Measurements from ENCODE around the gene EED. TPM values are rescaled to one million over a fixed set of nuclear protein-coding genes. Genes with fewer than 3 reads are reported as not detected.
A peak's percentile ranks its signal among the peaks of the same experiment; 100 is the strongest.

EED gene, protein sequence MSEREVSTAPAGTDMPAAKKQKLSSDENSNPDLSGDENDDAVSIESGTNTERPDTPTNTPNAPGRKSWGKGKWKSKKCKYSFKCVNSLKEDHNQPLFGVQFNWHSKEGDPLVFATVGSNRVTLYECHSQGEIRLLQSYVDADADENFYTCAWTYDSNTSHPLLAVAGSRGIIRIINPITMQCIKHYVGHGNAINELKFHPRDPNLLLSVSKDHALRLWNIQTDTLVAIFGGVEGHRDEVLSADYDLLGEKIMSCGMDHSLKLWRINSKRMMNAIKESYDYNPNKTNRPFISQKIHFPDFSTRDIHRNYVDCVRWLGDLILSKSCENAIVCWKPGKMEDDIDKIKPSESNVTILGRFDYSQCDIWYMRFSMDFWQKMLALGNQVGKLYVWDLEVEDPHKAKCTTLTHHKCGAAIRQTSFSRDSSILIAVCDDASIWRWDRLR
- polyA plus RNA-seq (2013, experiment 1 of 2), result 31.1 TPM
- 36.3 TPM for polyA plus RNA-seq (2013, experiment 2 of 2)

DNA sequence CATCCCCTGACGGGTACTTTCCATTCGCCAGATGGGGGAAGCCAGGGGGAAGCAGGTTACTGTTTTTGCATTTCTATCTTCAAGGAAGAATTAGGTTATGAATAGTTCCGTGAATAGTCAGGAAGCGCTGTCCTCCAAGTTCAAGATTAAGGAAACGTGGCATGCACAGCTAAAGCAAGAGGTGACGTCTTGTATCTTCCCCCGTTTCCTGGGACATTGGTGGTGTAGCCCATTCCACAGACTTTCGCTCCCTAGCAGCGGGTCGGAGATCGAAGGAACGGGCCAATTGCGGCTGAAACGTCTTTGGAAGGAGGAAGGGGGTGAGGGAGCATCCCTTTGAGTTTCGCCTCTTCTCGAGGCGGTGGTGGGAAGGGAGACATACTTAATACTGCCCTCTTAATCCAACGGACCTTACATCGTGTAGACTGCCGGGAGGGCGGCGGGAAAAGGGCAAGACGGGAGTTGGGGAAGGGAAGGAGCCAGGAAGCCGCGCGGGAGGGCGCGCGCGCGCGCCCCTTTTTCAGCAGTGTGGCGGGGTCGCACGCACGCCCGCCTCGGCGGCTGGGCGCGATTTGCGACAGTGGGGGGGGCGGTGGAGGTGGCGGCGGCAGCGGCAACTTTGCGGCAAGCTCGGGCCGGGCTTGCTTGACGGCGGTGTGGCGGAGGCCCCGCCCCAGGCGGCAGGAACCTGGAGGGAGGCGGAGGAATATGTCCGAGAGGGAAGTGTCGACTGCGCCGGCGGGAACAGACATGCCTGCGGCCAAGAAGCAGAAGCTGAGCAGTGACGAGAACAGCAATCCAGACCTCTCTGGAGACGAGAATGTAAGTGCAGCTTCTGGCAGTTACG, at the start of gene EED:
TSS of gene EED (plus strand) at position 232 of the 847 bp plus-strand sequence. CDS start at position 709, 477 bp downstream.
- Histone ChIP-seq H3K27ac (ENCODE audit: low read depth, low read length, severe bottlenecking) (peak within 1 kb of the TSS; percentile 100), H3K4me1 (ENCODE audit: control insufficient read depth, insufficient read depth, low read length, poor library complexity, severe bottlenecking) (peaks cover 22% of the 10 kb centered on the region), H3K36me3 (ENCODE audit: control insufficient read depth, insufficient read depth, low read length) (no peaks in the 10 kb centered on the region), H3K9me3 (ENCODE audit: control insufficient read depth, low read length) (no peaks in the 10 kb centered on the region), H3K4me3 (ENCODE audit: extremely low read depth, insufficient read depth, low read length, poor library complexity, severe bottlenecking) (peak within 1 kb of the TSS; percentile 92)
- WGBS, 2 experiments (ENCODE audit: insufficient coverage in 2 of 2), result 0 to 1% methylated on average over 38 to 45 of the region's 64 CpGs

DNA sequence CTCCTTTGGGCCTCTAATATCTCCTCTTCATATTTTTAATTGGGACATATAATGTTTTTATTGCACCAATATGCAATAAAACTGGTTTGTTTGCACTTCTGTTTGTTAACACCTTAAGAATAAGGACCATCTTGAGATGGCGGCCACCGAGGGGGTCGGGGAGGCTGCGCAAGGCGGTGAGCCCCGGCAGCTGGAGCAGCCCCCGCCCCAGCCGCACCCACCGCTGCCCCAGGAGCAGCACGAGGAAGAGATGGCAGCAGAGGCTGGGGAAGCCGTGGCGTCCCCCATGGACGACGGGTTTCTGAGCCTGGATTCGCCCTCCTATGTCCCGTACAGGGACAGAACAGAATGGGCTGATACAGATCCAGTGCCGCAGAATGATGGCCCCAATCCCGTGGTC, 49.6 kb upstream of the EED start:
- H3K36me3 ChIP-seq (ENCODE audit: control insufficient read depth, insufficient read depth, low read length), result no peaks in the 10 kb centered on the region
- peaks cover 5% of the 10 kb centered on the region for H3K4me1 ChIP-seq (ENCODE audit: control insufficient read depth, insufficient read depth, low read length, poor library complexity, severe bottlenecking)
- H3K9me3 ChIP-seq (ENCODE audit: control insufficient read depth, low read length), result no peaks in the 10 kb centered on the region
- H3K27ac ChIP-seq (ENCODE audit: low read depth, low read length, severe bottlenecking), result no peak overlapping the region
- no peak overlapping the region for H3K4me3 ChIP-seq (ENCODE audit: extremely low read depth, insufficient read depth, low read length, poor library complexity, severe bottlenecking)
- WGBS, 2 experiments (ENCODE audit: insufficient coverage in 2 of 2), result 96 to 97% methylated on average over 14 to 18 of the region's 18 CpGs

DNA sequence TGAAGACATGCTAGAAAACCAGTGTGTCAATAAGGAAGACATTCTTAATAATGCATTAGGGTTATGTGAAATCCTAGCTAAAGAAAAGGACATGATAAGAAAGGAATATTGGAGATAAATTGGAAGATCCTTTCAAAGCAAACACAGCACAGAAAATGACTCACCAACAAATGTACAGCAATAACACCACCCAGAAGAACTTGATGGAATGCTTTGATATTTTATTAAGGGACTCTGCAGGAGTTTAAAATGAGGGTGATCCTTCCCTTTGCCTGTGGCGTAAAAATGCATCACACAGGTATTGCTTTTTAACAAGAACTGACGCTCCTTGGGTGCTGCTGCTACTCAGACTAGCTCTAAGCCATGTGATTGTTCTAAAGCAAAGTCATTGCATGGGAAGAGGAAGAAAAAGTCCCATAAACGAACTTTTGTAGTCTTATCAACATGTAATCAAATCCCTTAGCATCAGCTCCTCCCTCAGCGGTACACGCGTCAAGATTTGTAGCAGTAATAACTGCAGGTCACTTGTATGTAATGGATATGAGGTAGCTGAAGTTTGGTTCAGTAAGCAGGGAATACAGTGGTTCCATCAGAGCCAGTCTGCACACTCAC, 48.4 kb upstream of the EED start:
- Histone ChIP-seq H3K9me3 (ENCODE audit: control insufficient read depth, low read length) (no peaks in the 10 kb centered on the region), H3K27ac (ENCODE audit: low read depth, low read length, severe bottlenecking) (no peak overlapping the region), H3K4me1 (ENCODE audit: control insufficient read depth, insufficient read depth, low read length, poor library complexity, severe bottlenecking) (peaks cover 5% of the 10 kb centered on the region), H3K36me3 (ENCODE audit: control insufficient read depth, insufficient read depth, low read length) (no peaks in the 10 kb centered on the region), H3K4me3 (ENCODE audit: extremely low read depth, insufficient read depth, low read length, poor library complexity, severe bottlenecking) (no peak overlapping the region)
- 86 to 94% methylated on average over 2 of the region's 6 CpGs for WGBS, 2 experiments (ENCODE audit: insufficient coverage in 2 of 2)

DNA sequence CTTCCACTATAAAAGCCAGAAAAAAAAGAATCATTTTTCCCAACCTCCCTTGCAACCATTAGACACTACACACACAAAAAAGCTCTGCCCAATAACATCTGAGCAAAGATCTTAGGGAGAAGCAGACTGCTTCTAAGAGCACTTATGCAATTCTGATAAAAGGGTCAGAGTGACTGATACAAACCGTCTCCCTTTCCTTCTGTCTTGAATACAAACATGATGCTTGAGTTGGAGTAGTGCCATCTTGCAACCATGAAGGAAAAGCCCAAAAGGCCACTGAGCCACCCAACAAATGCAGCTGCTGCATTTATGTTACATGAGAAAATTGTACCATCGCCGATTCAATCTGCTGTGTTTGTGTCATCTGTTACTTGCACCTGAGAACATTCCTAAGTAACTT, 47.6 kb upstream of the EED start:
- Histone ChIP-seq H3K4me3 (ENCODE audit: extremely low read depth, insufficient read depth, low read length, poor library complexity, severe bottlenecking) (no peak overlapping the region), H3K27ac (ENCODE audit: low read depth, low read length, severe bottlenecking) (no peak overlapping the region), H3K36me3 (ENCODE audit: control insufficient read depth, insufficient read depth, low read length) (no peaks in the 10 kb centered on the region), H3K9me3 (ENCODE audit: control insufficient read depth, low read length) (no peaks in the 10 kb centered on the region), H3K4me1 (ENCODE audit: control insufficient read depth, insufficient read depth, low read length, poor library complexity, severe bottlenecking) (peaks cover 8% of the 10 kb centered on the region)
- 57 to 86% methylated on average over 1 of the region's 3 CpGs for WGBS, 2 experiments (ENCODE audit: insufficient coverage in 2 of 2)

GRCh38 chr11:86197448-86197847, 47.1 kb upstream of the EED start:
- Histone ChIP-seq H3K27ac (ENCODE audit: low read depth, low read length, severe bottlenecking) (no peak overlapping the region), H3K9me3 (ENCODE audit: control insufficient read depth, low read length) (no peaks in the 10 kb centered on the region), H3K4me3 (ENCODE audit: extremely low read depth, insufficient read depth, low read length, poor library complexity, severe bottlenecking) (no peak overlapping the region), H3K36me3 (ENCODE audit: control insufficient read depth, insufficient read depth, low read length) (no peaks in the 10 kb centered on the region), H3K4me1 (ENCODE audit: control insufficient read depth, insufficient read depth, low read length, poor library complexity, severe bottlenecking) (peaks cover 8% of the 10 kb centered on the region)

DNA sequence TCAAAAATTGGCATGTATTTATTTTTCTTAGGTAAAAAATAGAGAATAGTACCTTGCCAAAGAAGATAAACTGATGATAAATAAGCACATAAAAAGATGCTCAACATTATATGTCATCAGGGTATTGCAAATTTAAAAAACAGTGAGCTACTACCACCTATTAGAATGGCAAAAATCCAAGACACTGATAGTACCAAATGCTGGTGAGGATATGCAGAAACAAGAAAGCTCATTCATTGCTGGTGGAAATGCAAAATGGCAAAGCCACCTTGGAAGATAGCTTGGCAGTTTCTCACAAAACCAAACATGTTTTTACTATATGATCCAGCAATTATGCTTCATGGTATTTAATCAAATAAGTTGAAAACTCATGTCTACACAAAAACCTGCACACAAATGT, 46.4 kb upstream of the EED start:
- Histone ChIP-seq H3K9me3 (ENCODE audit: control insufficient read depth, low read length) (no peaks in the 10 kb centered on the region), H3K4me1 (ENCODE audit: control insufficient read depth, insufficient read depth, low read length, poor library complexity, severe bottlenecking) (peaks cover 8% of the 10 kb centered on the region), H3K4me3 (ENCODE audit: extremely low read depth, insufficient read depth, low read length, poor library complexity, severe bottlenecking) (no peak overlapping the region), H3K27ac (ENCODE audit: low read depth, low read length, severe bottlenecking) (no peak overlapping the region), H3K36me3 (ENCODE audit: control insufficient read depth, insufficient read depth, low read length) (no peaks in the 10 kb centered on the region)

- no CpG with 5 or more reads among the region's 1 CpG for WGBS, 2 experiments (ENCODE audit: insufficient coverage in 2 of 2)
- Histone ChIP-seq H3K4me3 (ENCODE audit: extremely low read depth, insufficient read depth, low read length, poor library complexity, severe bottlenecking) (no peak overlapping the region), H3K36me3 (ENCODE audit: control insufficient read depth, insufficient read depth, low read length) (no peaks in the 10 kb centered on the region), H3K27ac (ENCODE audit: low read depth, low read length, severe bottlenecking) (no peak overlapping the region), H3K4me1 (ENCODE audit: control insufficient read depth, insufficient read depth, low read length, poor library complexity, severe bottlenecking) (peaks cover 6% of the 10 kb centered on the region), H3K9me3 (ENCODE audit: control insufficient read depth, low read length) (no peaks in the 10 kb centered on the region)
Observed at GRCh38 chr11:86199354-86199753, 45.2 kb upstream of the EED start.

DNA sequence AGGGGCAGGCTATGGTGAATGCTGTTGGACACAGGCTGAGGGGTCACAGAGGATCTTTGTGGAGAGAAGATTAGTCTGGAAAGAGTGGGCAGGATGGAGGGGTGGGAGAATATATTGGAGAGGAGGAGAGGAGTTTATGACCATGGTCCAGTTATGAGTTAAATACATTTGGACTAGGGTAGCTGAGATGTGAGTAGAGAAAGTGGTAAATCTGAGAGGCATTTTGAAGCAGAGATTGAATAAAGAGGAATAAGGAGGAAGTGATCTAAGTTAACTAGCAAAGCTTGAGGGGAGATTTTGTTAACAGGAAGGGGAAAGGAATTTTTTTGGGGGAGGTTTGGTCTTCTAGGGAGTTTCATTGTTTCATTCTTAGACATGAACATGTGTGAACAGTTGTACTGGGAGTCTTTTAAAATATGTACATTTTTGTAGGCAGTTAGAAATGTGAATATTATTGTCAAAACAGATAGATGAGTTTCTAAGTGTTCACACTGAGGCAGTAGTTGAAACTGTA, 43.1 kb upstream of the EED start:
- Histone ChIP-seq H3K27ac (ENCODE audit: low read depth, low read length, severe bottlenecking) (no peak overlapping the region), H3K4me3 (ENCODE audit: extremely low read depth, insufficient read depth, low read length, poor library complexity, severe bottlenecking) (no peak overlapping the region), H3K4me1 (ENCODE audit: control insufficient read depth, insufficient read depth, low read length, poor library complexity, severe bottlenecking) (peaks cover 3% of the 10 kb centered on the region), H3K36me3 (ENCODE audit: control insufficient read depth, insufficient read depth, low read length) (no peaks in the 10 kb centered on the region), H3K9me3 (ENCODE audit: control insufficient read depth, low read length) (no peaks in the 10 kb centered on the region)

DNA sequence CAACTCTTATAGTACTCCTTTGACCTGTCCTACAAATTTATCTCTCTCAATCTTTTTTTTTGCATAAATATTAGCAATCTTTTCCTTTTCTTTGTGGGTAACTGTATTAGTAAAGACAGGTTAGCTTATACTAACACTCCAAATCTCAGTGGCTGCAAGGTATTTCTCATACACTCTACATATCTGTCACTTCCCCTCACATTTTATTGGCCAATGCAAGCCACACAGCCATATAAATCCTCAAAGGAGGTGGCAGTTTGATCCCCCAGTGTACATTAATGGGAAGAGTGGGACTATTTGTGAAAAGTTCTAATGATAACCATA, 42.6 kb upstream of the EED start:
- Histone ChIP-seq H3K27ac (ENCODE audit: low read depth, low read length, severe bottlenecking) (no peak overlapping the region), H3K9me3 (ENCODE audit: control insufficient read depth, low read length) (no peaks in the 10 kb centered on the region), H3K36me3 (ENCODE audit: control insufficient read depth, insufficient read depth, low read length) (no peaks in the 10 kb centered on the region), H3K4me3 (ENCODE audit: extremely low read depth, insufficient read depth, low read length, poor library complexity, severe bottlenecking) (no peak overlapping the region), H3K4me1 (ENCODE audit: control insufficient read depth, insufficient read depth, low read length, poor library complexity, severe bottlenecking) (peaks cover 3% of the 10 kb centered on the region)

DNA sequence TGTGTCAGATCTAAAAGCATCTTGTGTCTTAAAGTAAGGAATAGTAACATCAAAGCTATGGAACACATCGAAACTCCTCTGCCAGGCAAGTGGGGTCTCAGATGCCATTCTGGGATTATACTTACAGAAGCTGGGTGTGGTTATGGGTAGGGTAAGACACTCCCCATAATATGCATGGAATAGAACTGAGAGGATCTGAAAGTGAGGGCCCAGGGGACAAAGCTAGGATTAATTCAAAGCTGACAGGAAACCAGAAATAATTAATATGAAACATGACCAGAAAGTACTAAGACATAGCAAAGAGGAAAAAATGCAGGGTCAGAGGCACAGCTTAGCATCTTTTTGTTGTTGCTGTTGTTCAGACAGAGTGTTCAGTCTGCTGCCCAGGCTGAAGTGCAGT, 40.2 kb upstream of the EED start:
- WGBS, 2 experiments (ENCODE audit: insufficient coverage in 2 of 2), result 89 to 100% methylated on average over 1 of the region's 1 CpG
- Histone ChIP-seq H3K4me3 (ENCODE audit: extremely low read depth, insufficient read depth, low read length, poor library complexity, severe bottlenecking) (no peak overlapping the region), H3K9me3 (ENCODE audit: control insufficient read depth, low read length) (no peaks in the 10 kb centered on the region), H3K27ac (ENCODE audit: low read depth, low read length, severe bottlenecking) (no peak overlapping the region), H3K36me3 (ENCODE audit: control insufficient read depth, insufficient read depth, low read length) (no peaks in the 10 kb centered on the region), H3K4me1 (ENCODE audit: control insufficient read depth, insufficient read depth, low read length, poor library complexity, severe bottlenecking) (peaks cover 3% of the 10 kb centered on the region)
